Ishikawa (cell line): ENCODE results near the gene CRYGN.

Experiments used
- CEBPB ChIP-seq: IDR thresholded peaks from 2 replicates; pipeline ENCODE4 v1.6.1; 2012
- CREB1 ChIP-seq: IDR thresholded peaks from 2 replicates; pipeline ENCODE4 v1.6.1; 2012; ENCODE audit warnings: low read depth
- EGR1 ChIP-seq: IDR thresholded peaks from 2 replicates; pipeline ENCODE4 v1.6.1; 2012
- EP300 ChIP-seq: IDR thresholded peaks from 2 replicates; pipeline ENCODE4 v1.6.1; 2012; ENCODE audit warnings: borderline replicate concordance
- FOXM1 ChIP-seq: IDR thresholded peaks from 2 replicates; pipeline ENCODE4 v1.6.1; 2012; ENCODE audit warnings: low read depth, borderline replicate concordance
- NFIC ChIP-seq: IDR thresholded peaks from 2 replicates; pipeline ENCODE4 v1.6.1; 2012
- RAD21 ChIP-seq: IDR thresholded peaks from 2 replicates; pipeline ENCODE4 v1.6.1; 2012; ENCODE audit warnings: low read depth
- TAF1 ChIP-seq: IDR thresholded peaks from 2 replicates; pipeline ENCODE4 v1.6.1; 2012; ENCODE audit warnings: low read depth, mild to moderate bottlenecking
- TCF12 ChIP-seq: IDR thresholded peaks from 2 replicates; pipeline ENCODE4 v1.6.1; 2012; ENCODE audit warnings: low read depth
- TEAD4 ChIP-seq: IDR thresholded peaks from 2 replicates; pipeline ENCODE4 v1.6.1; 2012
- YY1 ChIP-seq: IDR thresholded peaks from 2 replicates; pipeline ENCODE4 v1.6.1; 2012; ENCODE audit warnings: low read depth
- ZBTB7A ChIP-seq: IDR thresholded peaks from 2 replicates; pipeline ENCODE4 v1.6.1; 2012; ENCODE audit warnings: low read depth
- TF ChIP-seq, protein P1 (sequence below): IDR thresholded peaks from 2 replicates; pipeline ENCODE4 v1.6.1; 2012
- TF ChIP-seq, protein P2 (sequence below): IDR thresholded peaks from 2 replicates; pipeline ENCODE4 v1.6.1; 2012; ENCODE audit warnings: low read depth, mild to moderate bottlenecking
- TF ChIP-seq, protein P3 (sequence below): IDR thresholded peaks from 2 replicates; pipeline ENCODE4 v1.6.1; 2012

Gene CRYGN

DNA sequence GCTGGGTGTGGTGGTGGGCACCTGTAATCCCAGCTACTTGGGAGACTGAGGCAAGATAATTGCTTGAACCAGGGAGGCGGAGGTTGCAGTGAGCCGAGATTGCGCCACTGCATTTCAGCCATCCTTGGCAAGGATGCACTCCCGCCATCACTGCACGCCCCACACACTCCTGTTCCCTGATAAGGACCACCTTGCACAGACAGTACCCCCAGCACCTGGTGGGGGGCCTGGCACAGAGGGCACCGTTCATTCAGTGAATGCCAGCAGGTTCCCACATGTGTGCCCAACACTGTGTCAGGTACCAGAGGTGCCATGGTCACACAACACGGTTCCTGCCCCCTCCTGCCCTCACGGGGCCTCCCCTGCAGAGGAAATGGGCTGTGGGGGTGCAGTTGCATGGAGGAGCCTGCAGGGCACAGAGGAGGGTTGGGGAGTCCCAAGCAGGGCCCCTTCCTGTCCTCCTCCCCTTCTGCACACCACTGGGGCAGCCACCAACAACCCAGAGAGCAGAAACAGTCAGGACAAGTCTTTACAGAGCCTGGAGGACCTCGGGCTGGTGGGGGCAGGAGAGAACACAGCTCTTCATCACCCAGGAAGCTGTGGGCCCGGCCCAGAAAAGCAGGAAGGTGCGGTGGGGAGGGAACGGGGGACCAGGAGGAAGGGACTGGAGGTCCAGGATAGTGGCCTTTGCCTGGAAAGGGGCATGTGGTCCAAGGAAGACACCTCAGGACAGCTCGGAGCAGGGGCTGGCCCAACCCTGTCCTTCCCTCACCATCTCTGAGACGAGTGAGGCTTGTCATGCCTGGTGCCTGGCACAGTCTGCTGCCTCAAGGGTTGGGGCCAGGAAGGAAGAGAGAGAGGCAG lies 7.1 kb downstream of the CRYGN start:
- TF ChIP-seq, protein P1, sequence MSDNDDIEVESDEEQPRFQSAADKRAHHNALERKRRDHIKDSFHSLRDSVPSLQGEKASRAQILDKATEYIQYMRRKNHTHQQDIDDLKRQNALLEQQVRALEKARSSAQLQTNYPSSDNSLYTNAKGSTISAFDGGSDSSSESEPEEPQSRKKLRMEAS = no peak
- TF ChIP-seq ZBTB7A (no peak), CREB1 (no peak), YY1 (no peak), TAF1 (no peak), TEAD4 (no peak), FOXM1 (no peak), CEBPB (no peak), TCF12 (no peak), RAD21 (no peak), EP300 (no peak), EGR1 (no peak), NFIC (no peak)
- TF ChIP-seq, protein P2, sequence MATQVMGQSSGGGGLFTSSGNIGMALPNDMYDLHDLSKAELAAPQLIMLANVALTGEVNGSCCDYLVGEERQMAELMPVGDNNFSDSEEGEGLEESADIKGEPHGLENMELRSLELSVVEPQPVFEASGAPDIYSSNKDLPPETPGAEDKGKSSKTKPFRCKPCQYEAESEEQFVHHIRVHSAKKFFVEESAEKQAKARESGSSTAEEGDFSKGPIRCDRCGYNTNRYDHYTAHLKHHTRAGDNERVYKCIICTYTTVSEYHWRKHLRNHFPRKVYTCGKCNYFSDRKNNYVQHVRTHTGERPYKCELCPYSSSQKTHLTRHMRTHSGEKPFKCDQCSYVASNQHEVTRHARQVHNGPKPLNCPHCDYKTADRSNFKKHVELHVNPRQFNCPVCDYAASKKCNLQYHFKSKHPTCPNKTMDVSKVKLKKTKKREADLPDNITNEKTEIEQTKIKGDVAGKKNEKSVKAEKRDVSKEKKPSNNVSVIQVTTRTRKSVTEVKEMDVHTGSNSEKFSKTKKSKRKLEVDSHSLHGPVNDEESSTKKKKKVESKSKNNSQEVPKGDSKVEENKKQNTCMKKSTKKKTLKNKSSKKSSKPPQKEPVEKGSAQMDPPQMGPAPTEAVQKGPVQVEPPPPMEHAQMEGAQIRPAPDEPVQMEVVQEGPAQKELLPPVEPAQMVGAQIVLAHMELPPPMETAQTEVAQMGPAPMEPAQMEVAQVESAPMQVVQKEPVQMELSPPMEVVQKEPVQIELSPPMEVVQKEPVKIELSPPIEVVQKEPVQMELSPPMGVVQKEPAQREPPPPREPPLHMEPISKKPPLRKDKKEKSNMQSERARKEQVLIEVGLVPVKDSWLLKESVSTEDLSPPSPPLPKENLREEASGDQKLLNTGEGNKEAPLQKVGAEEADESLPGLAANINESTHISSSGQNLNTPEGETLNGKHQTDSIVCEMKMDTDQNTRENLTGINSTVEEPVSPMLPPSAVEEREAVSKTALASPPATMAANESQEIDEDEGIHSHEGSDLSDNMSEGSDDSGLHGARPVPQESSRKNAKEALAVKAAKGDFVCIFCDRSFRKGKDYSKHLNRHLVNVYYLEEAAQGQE = no peak
- TF ChIP-seq, protein P3, sequence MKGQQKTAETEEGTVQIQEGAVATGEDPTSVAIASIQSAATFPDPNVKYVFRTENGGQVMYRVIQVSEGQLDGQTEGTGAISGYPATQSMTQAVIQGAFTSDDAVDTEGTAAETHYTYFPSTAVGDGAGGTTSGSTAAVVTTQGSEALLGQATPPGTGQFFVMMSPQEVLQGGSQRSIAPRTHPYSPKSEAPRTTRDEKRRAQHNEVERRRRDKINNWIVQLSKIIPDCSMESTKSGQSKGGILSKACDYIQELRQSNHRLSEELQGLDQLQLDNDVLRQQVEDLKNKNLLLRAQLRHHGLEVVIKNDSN = no peak

DNA sequence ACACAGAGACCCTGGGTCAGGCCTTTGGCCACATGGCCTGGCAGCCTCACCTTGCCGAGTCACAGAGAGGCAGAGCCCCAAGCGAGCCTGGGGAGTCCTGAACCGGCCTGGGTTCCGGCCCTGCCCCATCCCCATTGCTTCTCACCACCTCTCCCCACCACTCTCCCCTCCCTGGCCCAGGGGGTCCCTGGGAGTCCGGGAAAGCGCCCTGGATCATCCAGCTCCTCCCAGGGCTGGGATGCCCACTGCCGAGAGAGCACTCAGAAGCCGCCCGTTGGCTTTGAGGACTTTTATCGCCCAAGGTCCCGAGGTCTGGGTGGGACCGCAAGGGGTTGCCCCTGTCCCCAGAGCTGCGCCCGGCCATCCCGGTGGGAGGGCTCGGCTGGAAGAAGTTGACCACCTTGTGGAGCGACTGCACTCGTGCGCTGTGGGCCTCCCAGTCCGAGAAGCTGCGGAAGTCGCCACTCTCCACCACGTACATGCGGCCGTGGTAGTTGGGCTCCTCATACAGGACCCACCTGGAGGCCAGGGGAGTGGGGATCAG lies 8.1 kb downstream of the CRYGN start:
- TF ChIP-seq CEBPB = no peak
- no peak for TF ChIP-seq TEAD4
- TF ChIP-seq, protein P3 = no peak
- no peak for TF ChIP-seq FOXM1
- TF ChIP-seq, protein P2 = no peak

DNA sequence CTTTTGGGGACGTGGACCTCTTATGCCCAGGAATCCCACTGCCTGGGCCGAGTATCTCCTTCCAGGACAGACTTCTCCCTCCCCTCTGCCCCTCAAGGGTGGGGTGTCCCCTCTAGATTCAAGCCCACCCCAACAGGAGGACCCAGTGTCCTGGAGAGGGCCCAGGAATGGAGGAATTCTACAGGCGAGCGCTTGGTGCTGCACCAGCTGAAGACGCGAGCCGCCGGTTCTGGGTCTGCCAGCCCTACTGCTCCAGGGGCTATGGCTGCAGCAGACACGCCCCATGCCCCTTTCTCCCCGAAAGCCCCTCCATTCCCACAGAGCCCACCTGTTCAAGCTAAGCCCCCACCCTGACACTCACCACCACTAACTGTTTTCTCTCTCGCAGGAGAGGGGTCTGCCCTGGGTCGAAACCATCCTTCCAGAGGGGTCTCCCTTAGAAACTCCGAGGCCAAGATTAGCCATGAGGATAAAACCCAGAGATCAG lies 8.6 kb downstream of the CRYGN start:
- no peak for TF ChIP-seq YY1
- no peak for TF ChIP-seq NFIC
- no peak for TF ChIP-seq CREB1
- TF ChIP-seq EP300 = no peak
- no peak for TF ChIP-seq TEAD4
- TF ChIP-seq RAD21 = no peak
- TF ChIP-seq, protein P1 = no peak
- no peak for TF ChIP-seq ZBTB7A
- TF ChIP-seq EGR1 = no peak
- no peak for TF ChIP-seq TCF12
- TF ChIP-seq TAF1 = no peak

DNA sequence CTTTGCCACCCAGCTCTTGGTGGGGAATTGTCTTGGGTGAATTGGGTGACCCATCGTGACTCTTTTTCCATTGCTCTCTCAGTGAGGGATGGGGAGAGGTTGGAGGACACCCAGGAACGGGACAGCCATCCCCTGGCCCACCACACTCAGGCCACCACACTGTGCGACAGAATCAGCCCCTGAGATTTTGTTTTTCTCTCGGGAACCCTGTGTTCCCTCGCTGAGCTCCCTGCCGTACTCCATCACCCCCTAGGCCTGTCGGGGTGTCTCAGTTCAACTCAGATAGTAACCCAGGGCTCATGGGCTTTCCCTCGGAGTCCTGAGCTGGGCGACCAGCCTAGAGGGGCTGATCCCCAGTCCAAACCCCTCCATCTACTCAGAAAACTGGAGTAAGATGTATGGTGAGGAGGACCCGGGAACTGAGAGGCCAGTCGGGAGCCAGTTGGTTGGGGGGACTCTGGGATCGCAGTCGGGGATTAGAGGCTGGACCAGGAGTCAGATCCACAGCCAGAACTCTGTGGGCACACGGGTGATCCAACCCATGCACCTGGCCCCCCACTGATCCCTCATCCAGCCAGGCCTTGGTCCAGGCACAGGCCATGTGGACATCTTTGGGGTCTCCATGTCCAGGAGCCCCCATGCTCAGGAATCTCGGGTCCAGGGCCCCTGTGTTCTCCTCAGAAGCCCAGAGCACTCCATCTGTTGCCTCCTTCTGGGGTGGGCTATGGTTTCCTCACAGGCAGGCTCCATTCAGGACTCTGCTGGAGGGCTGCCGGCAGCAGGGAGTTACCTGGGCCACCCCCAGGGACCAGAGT lies 9.3 kb downstream of the CRYGN start:
- TF ChIP-seq RAD21 = no peak
- no peak for TF ChIP-seq FOXM1
- TF ChIP-seq EP300 = no peak
- TF ChIP-seq TCF12 = no peak

DNA sequence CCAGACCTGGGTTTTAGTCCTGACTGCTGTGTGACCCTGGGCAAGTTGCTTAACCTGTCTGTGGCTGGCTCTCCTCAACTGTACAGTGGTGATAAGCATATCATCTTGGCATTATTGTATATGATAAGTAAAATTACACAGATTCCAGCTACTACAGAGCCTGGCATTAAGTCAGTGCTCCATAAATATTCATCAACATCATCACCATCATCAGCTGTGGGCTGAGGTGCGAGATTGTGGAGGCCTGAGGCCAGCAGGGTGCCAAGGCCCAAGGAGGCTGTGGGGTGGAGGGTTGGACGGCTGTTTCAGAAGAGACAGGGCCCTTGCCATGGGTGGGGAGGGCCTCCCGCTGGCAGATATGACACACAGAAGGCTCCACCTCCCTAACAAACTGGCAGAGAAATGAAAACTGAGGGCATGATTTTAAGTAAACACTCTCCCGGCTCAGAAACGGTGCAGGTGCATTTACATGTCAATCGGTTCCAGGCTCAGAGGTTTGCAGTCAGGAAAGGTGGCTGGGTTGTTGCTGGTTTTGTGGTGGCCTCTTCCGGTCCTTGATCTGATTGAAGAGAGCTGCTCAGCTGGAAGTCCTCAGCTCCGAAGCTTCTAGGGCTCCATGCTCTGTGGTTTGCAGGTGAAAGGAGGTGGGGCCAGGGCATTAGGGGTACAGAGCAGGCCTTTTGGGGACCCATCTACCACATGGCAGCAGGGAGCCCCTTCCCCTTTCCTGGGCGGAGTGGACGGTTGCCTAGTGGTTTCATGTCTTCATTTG lies 10.2 kb downstream of the CRYGN start:
- TF ChIP-seq CEBPB = no peak
- no peak for TF ChIP-seq ZBTB7A
- no peak for TF ChIP-seq FOXM1
- TF ChIP-seq EGR1 = no peak
- no peak for TF ChIP-seq TEAD4
- no peak for TF ChIP-seq YY1
- TF ChIP-seq, protein P1 = no peak
- no peak for TF ChIP-seq RAD21
- no peak for TF ChIP-seq CREB1
- TF ChIP-seq, protein P2 = no peak
- TF ChIP-seq, protein P3 = no peak
